Stimulated activated CD8-positive, alpha-beta memory T cell treated with anti-CD3 and anti-CD28 coated beads, Interleukin-12 subunit alpha, Interleukin-12 subunit beta, amount 100 ng/mL, for 24 hours (primary cell): ENCODE results near the gene NAPB.
A peak's percentile ranks its signal among the peaks of the same experiment; 100 is the strongest.
"Not testable (repeated sequence)": the region's sequence is repeated elsewhere in the genome, so short reads cannot be mapped to it uniquely, and the experiment has no call there.

Experiments used
- DNase-seq: peaks from one replicate; pipeline ENCODE4 v3.0.0-alpha.2; 2020; ENCODE audit errors: extremely low read depth

Gene NAPB

DNA sequence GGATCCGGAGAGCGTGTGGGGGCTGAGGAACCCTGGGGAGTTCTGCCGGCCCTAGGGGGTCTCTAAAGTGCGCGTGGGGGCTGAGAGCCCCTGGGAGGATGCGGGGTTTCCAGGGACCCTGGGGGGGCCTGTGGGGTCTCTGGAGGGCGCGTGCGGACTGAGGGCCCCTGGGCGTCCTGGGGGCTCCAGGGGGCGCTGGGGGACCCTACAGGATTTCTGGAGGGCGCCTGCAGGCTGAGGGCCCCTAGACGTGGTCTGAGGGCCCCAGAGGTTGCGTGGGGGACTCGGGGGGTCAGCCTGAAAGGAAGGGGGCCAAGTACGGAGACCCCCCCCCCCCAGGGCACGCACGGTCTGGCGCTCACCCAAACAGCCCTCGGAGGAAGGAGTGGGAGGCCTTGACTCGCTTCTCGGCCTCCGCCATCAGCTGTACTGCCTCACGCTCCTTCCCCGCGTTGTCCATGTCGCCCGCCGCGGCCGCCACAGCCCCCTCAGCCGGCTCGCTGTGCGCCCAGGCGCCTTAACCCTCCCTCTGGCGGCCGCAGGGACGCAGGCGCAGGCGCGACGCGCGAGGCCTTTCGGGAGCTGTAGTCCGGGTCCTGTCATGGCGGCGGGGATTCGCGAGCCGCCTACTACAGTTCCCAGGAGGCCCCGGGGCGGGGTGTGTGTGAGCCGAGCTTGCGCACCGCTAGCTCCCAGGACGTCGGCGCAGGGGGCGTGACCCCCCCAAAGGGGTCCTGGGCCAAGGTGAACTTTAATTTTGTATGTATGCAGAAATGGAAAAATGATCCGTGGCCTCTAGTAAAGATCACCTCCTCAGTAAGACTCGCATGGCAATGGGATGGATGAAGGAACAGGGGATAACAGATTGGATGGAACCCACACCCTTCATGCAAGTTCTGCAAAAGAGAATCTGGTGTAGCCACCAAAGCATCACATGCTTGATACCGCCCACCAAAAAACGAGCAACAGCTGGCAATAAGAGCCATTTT, at the start of gene NAPB:
TSS of gene NAPB (minus strand) at position 546 of the 989 bp plus-strand sequence. CDS start at position 460, 86 bp downstream.
- peak; percentile 86 for DNase-seq

DNA sequence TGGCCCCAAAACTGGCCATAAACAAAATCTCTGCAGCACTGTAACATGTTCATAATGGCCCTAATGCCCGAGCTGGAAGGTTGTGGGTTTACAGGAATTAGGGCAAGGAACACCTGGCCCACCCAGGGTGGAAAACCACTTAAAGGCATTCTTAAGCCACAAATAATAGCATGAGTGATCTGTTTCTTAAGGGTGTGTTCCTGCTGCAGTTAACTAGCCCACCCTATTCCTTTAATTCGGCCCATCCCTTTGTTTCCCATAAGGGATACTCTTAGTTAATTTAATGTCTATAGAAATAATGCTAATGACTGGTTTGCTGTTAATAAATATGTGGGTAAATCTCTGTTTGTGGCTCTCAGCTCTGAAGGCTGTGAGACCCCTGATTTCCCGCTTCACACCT, 45.7 kb upstream of the NAPB start:
- not testable (repeated sequence) for DNase-seq

DNA sequence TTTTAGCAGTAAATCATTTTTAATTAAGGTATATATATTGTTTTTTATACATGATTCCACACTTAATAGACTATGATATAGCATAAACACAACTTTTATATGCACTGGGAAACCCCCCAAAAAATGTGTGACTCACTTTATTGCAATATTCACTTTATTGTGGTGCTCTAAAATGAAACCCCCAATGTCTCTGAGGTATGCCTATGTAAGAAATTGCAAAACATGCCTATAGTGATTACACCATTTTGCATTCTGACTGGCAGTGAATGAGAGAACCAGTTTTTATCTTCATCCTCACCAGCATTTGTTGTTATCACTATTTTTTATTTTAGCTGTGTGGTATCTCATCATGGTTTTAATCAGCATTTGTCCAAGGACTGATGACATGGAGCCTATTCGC, 39.9 kb upstream of the NAPB start:
- no peak for DNase-seq

DNA sequence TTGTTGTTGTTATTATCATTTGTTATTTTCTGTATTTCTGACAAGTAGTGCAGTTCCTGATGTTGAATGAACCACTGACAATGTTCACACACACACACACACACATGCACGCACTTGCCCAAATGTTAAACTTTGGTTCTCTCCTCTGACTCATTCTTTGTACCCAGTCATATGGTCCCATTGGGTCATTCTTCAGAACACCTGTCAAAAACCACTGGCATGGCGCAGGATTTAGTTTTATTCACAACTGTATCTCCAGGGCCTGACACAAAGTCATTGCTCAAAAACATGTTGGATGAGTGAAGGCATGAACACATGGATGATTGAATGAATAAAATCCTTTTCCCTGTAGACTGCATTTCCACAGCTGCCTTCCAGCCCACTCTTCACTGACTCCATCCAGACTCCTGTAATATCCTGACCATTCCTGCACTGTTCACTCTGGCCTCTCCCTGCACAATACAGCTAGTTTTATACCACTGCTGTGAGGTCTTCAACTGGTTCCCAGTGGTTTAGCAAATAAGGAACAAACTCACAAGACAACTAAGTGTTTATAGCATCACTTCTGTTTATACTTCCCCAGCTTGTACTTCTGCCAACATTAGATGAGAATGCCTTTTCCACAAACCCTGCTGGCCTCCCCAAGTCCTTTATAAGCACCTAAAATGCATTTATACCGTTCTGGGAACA, 38.3 kb upstream of the NAPB start:
- no peak for DNase-seq

DNA sequence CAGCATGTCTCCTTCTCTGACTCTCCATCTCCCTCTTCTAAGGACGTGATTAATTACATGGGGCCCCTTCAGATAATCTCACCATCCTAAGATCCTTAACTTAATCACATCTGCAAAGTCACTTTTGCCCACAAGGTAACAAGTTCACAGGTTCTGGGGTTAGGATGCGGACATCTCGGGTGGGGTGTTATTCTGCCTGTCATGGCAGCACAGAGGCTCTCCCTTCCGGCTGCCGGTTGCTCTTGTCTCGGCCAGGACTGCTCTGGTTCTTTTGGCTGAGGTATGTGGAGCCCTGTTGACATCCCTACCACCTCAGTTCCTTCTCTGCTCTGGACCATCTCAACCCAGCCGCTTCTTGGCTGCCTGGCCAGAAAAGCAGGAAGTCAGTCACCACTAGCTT, 35.6 kb upstream of the NAPB start:
- no peak for DNase-seq

DNA sequence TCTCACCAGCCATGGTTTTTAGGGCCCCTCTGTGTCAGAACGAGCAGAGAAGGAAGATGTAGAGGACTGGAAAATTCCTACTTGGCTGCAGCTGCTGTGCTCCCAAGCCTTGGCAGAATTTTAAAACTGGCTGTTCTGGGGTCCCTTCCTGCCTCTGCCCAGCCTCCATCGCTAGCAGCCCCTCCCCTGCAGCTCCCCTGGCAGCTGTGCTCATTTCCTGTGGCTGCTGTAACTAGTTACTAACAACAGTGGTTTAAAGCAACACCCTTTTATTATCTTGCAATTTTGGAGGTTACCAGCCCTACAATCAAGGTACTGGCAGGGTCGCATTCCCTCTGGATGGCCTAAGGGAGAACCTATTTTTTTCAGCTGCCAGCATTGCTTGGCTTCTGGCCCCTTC, 35.1 kb upstream of the NAPB start:
- DNase-seq, result no peak

DNA sequence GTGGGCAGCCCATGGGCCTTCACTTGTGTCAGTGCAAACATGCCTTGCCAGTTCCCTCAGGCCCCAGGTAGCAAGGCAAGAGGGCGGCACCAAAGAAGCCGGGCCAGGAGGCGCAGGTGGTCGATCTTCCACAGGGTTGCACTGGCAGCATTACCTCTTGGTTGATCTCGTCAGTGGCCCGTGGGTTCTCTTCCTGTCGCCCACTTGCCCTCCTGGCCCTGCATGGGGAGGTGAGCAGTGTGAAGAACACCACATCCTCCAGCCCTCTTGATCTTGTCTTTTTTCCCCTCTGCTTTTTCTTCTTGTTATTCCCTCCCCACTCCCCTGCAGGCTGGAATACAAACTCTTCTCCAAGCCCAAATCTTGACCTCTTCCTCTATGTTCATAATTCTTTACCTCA, 34.4 kb upstream of the NAPB start:
- DNase-seq, result no peak

DNA sequence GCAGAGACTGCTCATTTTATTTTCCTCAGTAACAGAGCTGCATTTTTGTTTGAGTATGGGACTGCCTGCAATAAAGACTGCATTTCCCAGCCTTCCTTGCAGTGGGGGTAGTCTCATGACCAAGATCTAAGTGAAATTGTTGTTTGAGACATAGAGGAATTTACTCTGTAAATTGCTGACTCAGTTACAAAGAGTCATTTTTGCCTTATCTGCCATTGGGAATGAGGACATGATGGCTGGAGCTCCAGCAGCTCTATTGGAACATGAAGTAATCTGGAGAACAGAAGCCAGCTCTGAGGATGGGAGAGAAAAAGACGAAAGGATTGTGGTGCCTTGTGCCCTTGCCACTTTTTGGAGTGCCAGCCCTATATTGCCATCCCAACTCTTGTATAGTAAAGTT, 33.5 kb upstream of the NAPB start:
- DNase-seq, result no peak

DNA sequence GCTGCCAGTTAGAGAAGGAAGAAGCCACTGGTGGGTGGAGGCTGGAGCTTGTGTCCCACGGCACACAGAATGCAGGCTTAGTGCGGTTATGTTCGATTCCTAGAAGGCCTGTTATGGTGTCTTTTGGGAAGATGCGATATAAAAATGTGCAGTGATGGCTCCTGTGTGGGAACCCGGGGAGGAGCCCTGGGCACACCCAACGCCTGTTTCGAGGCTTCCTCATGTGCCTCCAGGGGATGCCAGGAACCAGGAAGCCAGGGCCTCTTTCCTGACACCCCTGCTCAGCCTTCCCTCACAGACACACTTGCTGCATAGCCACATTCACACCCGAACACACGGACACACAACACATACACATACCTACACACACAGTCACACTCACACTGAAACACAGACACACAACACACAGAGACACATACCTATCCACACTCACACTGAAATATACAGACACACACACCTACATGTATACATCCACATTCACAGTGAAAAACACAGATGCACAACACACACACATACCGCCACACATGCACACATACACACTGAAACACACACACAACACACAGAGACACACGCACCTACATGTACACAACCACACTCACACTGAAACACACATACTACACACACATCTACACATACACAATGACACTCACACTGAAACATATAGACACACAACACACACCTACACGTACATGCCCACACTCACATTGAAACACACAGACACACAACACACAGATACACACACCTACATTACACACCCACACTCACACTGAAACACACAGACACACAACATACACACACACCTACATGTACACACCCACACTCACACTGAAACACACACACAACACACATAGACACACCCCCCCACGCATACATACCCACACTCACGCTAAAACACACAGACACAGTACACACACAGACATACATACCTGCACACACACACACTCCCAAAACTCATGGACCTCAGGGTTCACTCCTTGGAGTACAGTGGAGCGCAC, 32.6 kb upstream of the NAPB start:
- no peak for DNase-seq

DNA sequence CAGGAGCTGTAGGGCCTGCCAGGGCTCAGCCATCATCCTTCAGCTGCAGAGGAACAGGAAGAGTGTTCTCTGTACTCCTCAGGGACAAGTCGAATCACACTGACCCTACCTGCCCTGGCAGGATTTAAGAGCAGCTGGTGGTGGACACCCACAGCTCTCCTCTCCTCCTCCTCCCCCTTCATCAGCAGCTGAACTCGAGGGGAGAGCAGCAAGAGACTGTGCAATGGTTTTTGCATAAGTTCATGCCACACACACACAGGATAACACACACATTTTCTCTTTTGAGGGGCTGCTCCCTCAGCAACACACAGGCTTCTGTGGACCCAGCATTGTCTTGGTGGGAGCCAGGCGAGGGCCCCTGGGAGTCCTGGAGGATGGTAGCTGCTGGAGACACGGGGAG, 31.5 kb upstream of the NAPB start, which contains the start of gene CST11:
TSS of gene CST11 (minus strand) at position 101 of the 400 bp plus-strand sequence. CDS start at position 36, 65 bp downstream.
- no peak for DNase-seq

DNA sequence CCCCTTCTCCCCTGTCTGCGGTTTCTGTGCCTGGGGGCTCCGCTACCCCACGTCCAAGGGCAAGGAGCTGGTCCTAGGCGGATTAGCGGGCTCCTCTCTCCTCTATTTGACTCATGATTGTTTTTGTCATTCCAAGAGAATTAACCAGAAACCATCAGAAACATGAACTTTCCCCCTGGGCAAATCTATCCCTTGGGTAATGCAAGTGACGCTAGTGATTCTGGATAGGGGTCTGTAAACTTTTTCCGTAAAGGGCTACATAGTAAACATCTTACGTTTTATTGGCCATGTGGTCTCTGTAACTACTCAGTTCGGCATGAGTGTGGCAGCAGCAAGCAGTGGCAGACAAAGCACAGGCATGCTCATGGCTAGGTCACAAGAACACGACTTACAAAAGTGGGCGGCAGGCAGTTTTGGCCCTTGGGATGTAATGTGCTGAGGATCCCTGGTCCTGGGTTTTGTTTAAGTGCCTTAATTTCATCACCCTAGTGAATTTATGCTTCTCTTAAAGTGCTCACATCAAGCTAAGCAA, 30.7 kb upstream of the NAPB start:
- no peak for DNase-seq

DNA sequence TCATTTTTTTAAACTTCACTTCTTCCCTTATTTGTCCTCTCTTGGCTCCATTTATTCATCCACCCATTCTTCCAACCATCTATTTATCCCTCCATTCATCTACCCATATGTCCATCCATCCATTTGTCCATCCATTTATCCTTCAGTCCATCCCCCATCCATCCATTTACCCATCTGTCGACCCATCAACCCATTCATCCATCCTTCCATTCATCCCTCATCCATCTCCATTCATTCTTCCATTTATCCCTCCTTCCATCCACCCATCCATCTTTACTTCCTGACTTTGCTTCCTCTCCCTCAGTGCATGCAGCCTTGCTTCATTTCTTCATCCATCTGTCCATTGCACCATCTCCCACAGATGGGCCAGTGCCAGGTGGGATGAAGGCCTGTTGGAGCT, 29.6 kb upstream of the NAPB start:
- no peak for DNase-seq

DNA sequence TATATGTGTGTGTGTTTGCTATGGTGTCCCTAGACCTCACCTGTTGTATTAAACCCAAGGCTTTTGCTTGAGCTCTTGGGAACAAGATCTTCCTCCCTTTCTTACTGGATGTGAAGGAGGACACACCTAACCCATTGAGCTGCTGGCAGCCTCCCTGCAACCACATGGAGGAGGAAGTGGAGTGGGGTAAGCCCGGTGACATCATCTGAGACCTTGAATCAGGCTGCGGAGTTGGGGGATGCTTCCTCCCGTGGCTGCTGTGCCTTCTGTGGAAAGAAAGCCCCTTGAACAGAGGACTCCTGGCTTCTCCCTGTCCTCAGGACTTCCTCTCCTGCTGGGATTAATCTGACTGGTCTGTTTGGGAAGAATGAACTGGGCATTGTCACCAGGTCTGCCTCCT, 28.1 kb upstream of the NAPB start:
- DNase-seq, result no peak

DNA sequence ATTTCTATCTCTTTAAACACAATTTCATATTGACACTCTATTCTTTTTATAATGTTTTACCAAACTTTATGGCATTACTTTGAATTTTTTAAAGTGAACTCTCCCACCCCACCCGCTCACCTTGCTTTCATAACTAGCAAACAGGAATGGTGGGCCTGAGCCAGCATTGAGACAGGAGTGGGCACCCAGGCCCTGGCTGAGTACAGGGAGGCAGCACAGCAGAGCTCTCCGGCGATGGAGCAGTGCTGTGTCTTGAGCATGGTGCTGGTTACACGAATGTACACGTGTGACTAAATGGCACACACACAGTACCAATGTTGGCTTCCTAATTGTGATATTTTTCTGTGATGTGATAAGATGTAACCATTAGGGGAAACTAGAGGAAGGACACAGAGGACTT, 26.9 kb upstream of the NAPB start:
- no peak for DNase-seq

DNA sequence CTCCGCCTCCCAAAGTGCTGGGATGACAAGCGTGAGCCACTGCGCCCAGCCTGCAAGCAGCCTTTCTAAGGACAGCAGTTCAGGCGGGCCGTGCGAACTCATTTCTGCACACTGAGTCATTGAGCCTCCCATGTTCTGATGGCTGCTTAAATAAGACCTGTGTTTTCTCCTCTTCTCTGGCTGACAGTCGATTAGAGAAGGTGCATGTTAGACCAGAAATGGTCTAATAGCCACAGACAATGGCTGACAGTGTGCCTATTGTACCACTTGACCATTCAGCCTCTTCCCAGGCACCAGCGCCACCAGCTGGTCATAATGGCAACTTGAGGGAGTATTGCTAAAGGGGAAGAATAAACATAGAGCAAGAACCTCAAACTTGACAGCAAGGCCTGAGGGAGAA, 25.2 kb upstream of the NAPB start:
- no peak for DNase-seq

DNA sequence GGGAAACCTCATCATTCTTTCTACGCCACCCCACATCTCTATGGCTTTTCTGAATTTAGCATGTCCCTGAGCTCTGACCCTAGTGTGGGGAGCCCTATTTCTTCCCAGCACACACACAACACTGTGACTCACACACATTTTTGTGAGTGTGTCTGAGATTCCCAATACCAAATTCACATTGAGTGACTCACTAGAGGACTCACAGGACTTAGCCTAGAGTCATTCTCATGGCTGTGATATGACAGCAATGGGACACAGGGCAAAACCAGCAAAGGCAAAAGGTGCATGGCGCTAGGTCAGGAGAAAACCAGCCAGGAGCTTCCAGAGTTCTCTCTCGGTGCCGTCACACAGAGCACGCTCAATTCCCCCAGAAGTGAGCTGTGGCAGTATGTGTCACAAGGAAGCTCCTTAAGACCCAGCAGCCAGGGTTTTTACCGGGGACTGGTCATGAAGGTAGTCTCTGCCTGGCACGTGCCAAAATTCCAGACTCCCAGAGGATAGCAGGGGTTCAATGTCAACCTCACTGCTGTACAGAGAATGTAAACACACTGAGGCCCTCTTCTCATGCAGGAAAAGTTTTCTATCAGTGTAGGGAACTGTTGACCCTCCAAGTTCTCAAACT, 24.4 kb upstream of the NAPB start:
- no peak for DNase-seq

DNA sequence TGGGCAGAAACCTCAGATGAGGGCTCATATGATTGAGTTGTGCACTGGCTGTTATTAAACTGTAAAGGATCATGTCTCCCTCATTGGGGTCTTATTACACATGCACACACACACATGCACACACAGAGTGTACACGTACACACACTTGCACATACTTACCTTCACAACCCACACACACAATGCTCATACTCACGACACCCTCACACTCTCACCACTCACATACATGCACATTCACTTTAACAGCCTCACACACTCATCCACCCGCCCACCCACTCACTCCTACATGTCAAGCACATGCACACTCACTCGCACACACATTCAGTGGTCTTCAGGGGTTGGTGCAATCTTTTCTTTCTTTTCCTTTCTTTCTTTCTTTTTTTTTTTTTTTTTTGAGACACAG, 23.6 kb upstream of the NAPB start:
- no peak for DNase-seq

DNA sequence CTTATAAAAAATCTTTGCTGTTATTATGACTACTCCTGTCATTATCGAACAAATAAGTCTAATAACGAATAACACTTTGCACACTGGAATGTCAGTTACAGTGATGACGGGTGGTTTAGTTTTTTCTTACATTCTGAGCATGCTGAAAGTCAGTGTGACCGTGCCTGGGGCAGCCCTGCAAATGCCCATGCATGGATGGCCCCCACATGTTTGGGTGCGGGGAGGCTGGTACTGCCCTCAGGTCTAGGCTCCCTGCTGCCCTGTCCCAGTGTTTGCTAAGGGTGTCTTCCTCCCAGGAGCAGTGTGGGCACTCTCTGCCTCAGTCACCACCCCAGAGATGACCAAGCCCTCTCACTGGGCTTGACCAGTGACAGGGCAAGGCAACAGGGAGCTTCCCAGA, 21.1 kb upstream of the NAPB start:
- DNase-seq, result no peak

DNA sequence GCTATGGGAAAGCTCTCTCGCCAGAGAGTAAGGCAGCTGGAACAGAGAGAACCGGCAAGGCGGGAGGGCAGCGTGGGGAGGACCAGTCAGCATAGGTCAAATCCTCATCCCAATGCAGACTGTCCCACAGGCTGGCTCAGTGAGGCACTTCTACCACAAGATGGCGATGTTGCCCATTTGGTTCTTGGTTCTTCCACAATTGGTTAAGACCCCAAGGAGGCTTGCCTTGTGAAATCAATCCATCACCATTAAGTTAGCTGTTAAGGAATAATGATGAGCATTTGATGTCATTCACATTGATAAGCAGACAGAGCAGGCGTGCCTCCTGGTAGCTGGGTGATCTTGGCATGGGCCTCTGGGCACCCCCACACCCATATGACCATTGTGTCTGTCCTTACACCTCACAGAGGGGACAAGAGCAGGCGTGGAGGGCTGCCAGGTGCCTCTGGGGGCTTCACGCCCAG, 20.6 kb upstream of the NAPB start:
- DNase-seq, result no peak

DNA sequence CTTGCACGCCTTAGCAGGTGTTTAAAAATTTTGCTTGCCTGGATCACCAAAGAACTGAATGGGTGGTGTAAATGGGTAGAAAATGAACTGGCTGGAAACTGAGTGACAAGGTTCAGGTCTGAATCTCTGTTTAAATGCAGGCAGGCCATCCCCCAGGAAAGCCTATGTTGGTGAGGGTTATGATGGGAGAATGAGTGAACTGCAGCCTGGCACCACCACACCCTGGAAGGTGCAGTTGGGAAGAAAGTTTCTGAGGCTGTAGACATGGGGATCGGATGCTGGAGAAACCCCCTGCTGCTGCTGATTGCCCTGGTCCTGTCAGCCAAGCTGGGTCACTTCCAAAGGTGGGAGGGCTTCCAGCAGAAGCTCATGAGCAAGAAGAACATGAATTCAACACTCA, 18.7 kb upstream of the NAPB start:
- DNase-seq, result no peak

DNA sequence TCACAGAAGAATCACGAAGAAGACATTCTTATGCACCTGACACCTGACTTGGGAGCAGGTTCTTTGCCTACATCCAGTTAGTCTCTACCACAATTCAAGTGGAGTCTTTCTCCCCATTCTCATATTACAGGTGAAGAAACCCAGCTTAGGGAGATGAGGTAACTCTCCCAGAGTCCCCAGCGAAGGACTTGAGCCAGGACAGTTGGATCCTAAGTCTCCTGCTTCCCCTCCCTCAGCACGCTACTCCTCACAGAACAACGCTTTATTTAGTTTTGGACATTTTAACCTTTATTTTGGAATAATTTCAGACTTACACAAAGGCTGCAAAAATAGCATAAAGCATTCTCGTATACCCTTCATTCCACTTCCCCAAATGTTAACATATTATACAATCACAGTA, 17.4 kb upstream of the NAPB start:
- DNase-seq, result no peak
